ENCODE measurements around the gene SYT1. TPM values are rescaled to one million over a fixed set of nuclear protein-coding genes. Genes with fewer than 3 reads are reported as not detected.
A peak's percentile ranks its signal among the peaks of the same experiment; 100 is the strongest.

SYT1 gene
- total and polyA plus RNA-seq, 2 of the 4 experiments (the other 2 are of a cell fraction) = 2.8 to 3.0 TPM

- TF ChIP-seq CEBPB (IDR thresholded peaks at IDR 0.05; ENCODE audit: low read depth, low read length) = peak; percentile 35; the same call in 1 of the 2 replicates
- no peak for TF ChIP-seq MAFK (IDR thresholded peaks at IDR 0.05; ENCODE audit: low read depth, low read length)
- TF ChIP-seq MAZ (IDR thresholded peaks at IDR 0.05; ENCODE audit: borderline replicate concordance, low read depth, low read length) = no peak
- TF ChIP-seq POLR2A (IDR thresholded peaks at IDR 0.05; ENCODE audit: low read depth, low read length) = peak; percentile 58; the same call in 1 of the 2 replicates
Observed at GRCh38 chr12:79407671-79408622, 543.4 kb downstream of the SYT1 start (continued).
